GM15510 (cell line): Measurements from ENCODE around the gene FDPS.

Experiments used
- POLR2A ChIP-seq: IDR thresholded peaks from 3 replicates; pipeline ENCODE4 v1.6.1; 2011; ENCODE audit warnings: borderline replicate concordance; ENCODE audit not compliant: insufficient read length; ENCODE audit errors: extremely low read depth

The FDPS gene

GRCh38 chr1:155297384-155297783 lies 11.3 kb upstream of the FDPS start:
- no peak for TF ChIP-seq POLR2A

- no peak for TF ChIP-seq POLR2A
These were observed 8.6 kb upstream of the FDPS start for GRCh38 chr1:155300024-155300423.

DNA sequence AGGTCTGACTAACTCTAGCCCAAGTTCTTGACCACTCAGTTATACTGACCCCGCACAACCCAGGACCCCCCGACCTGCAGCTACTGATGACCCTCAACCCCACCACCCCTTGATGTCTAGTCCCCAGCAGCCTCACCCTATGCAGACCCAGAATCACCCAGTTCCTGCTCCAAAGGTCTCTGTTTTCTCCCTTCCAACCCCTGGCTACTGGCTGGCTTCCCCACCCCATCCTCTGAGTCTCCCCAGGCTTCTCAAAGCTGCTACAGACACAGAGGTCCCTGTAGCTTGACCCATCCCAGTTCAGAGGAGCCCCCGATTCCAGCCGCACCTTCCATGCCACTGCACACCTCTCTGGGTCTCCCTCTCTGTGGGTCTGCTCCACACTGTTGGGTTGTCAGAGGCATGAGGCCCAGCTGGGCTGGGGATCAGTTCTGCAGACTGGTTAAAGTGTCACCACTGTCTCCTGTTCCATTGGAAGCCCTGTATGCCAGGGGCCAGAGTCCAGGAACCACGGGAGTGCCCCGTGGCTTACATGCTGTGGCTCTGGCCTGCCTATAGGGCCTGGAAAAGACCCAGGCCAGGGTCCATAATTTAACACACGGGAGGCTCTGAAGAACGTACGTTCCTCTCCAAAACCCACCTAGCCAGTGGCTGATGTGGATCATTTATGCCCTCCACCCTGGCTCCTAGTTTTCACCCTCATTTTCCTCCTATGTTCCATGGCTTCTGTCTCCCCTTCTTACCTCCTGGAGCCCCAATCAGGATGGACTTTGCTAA lies 7.9 kb upstream of the FDPS start:
- no peak for TF ChIP-seq POLR2A

- TF ChIP-seq POLR2A = no peak
These were observed 7.3 kb upstream of the FDPS start, which contains the start of gene PKLR for GRCh38 chr1:155301342-155301841. Gene PKLR (minus strand): TSS chr1:155301438. CDS start chr1:155301395, 43 bp downstream.

DNA sequence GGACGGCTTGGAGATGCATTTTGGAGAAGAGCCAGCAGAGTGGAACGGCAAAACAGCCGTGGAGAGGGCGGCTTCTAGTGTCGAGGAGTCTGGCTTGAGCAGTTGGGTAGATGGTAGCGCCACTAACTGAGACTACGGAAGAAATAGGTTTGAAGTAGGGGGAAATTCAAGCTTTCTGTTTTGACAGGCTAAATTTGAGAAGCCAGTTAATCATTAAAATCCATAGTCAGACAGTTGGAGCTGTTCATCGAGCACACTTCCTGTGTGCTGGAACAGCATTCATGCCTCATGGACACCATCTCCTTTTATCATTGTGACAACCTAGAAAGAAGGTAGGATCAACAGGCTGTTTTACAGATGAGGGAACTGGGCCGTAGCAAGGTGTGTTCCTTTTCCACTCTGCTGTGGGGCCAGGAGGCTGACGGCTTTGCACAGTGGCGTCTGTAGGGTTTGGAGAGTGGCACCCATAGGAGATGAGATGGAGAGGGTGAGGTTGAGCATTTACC lies 4.1 kb upstream of the FDPS start:
- TF ChIP-seq POLR2A = no peak

DNA sequence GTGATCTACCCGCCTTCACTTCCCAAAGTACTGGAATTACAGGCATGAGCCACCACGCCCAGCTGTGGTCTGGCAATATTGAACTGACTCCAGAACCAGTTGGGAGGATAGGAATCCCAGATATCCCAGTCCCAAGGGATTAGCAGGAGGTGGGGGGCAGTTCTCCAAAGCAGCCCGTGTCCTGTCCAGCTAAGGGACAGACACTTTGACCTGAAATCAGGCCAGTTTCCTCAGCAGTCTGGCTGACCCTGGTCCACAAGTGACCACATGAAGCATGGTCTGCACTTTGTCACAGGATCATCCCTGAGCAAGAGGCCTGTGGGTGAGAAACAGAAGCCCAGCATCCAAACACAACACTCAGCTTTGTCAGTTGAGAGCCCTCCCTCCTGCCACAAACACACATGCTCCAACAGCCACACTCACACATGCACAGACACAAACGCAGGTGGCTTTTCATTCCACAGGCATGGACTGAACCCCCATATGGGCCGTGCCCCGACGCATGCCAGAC lies 2.7 kb upstream of the FDPS start:
- no peak for TF ChIP-seq POLR2A

GRCh38 chr1:155307247-155307740 lies 1.4 kb upstream of the FDPS start:
- TF ChIP-seq POLR2A = no peak

GRCh38 chr1:155309423-155310021 lies 856 bp downstream of the FDPS start:
- TF ChIP-seq POLR2A = no peak

GRCh38 chr1:155313261-155313660 lies 4.6 kb downstream of the FDPS start:
- TF ChIP-seq POLR2A = no peak

DNA sequence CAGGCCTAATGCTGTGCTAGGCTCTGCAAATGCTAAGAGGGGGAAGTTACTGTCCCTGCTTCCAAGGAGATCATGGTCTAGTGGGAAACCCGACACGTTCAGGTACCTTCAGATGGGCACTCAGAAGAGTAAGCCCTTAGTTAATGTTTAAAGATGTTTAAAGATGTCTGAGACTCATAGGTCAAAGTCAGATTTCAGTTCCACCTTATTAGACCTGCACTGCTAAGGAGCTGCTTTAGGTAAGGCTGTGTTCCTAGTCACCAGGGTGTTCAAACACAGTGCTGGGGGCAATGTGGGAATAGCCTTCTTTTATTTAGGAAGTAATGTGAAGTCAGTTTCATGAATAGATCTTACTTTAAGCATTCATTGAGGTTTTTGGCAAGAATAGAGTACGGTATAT lies 8.3 kb downstream of the FDPS start:
- TF ChIP-seq POLR2A = no peak

GRCh38 chr1:155318082-155318481 lies 9.4 kb downstream of the FDPS start:
- TF ChIP-seq POLR2A = no peak

DNA sequence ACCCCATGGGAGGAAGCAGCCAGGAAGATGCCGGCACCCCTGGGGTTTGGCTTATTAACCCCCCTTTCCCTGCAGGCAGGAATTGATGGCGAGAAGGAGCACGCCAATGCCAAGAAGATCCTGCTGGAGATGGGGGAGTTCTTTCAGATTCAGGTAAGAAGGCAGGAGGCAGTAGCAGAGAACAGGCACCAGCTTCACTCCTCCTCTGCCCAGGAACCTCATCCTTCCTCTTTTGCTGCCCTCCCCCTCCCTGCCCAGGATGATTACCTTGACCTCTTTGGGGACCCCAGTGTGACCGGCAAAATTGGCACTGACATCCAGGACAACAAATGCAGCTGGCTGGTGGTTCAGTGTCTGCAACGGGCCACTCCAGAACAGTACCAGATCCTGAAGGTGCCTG lies 10.9 kb downstream of the FDPS start:
- TF ChIP-seq POLR2A = no peak

DNA sequence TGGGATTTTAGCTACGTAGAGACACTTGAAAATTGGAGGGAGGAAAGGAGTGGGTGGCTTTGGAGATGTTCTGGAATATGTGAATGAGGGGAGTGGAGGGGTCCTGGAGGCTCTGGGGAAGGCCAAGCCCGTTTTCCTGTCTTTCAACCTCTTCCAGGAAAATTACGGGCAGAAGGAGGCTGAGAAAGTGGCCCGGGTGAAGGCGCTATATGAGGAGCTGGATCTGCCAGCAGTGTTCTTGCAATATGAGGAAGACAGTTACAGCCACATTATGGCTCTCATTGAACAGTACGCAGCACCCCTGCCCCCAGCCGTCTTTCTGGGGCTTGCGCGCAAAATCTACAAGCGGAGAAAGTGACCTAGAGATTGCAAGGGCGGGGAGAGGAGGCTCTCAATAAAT lies 11.6 kb downstream of the FDPS start:
- no peak for TF ChIP-seq POLR2A

DNA sequence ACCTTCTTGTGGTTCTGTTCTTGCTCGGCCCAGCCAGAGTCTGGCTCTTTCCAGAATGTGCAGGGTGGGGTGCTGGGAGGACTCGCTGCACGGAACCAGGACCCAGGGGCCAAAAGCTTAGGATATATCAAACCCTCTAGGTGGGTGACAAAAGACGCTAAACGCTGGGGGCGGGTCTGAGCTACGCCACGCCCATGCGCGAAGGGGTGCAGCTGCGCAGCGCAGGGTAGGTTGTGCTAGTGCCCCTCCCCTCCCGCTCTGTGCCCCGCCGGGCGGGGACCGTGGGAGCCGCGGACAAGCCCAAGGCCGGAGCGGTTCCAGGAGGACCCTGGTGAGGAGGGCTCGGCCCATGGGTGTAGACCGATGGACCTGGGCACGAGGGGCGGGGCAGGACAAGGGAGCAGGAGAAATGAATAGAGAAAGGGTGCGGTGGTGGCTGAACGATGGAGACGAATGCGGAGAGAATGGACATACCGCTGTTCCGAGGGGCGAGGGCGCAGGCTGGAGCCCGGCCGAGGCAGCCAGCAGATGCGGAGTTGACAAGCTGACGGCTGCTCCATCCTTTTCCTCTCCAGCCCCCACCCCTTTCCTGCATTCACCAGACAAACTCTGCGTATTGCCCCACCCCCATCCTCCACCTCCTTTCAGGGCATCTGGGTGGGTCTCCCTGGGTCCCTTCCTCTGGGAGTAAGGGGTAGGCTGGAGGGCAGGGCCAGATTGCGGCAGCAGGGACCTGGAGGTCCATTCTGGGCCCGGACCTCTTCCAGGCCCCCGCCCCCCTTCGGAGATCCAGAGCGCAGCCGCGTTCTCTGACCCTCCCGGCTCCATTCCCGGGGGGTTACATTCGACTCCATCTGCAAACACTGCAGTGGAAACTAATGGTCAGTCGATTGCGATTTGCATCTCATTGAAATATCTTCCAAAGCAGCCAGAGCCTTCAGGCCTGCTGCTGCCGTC lies 12.3 kb downstream of the FDPS start, which contains the start of gene RUSC1:
Gene RUSC1 (plus strand): TSS at position 234 of the 957 bp plus-strand sequence. CDS start 880 bp downstream, outside the sequence.
- TF ChIP-seq POLR2A = peak; percentile 52
